Endothelial cell (in vitro differentiated cells): ENCODE data around the gene ZNF804A. TPM values are rescaled to one million over a fixed set of nuclear protein-coding genes. Genes with fewer than 3 reads are reported as not detected.

Experiments used
- DNase-seq: peaks from one replicate; pipeline ENCODE4 v3.0.0; 2021; ENCODE audit warnings: low spot score
- H3K27ac Mint-ChIP-seq: one replicate; pipeline ENCODE4 v1.8.0; 2021; ENCODE audit warnings: mixed read lengths, inconsistent platforms; ENCODE audit not compliant: unreplicated experiment
- H3K27me3 Mint-ChIP-seq: one replicate; pipeline ENCODE4 v1.8.0; 2021; ENCODE audit warnings: mild to moderate bottlenecking, moderate library complexity, mixed read lengths, inconsistent platforms; ENCODE audit not compliant: unreplicated experiment
- H3K36me3 Mint-ChIP-seq: one replicate; pipeline ENCODE4 v1.8.0; 2021; ENCODE audit warnings: mild to moderate bottlenecking, low read depth, mixed read lengths, inconsistent platforms; ENCODE audit not compliant: unreplicated experiment
- H3K4me1 Mint-ChIP-seq: one replicate; pipeline ENCODE4 v1.8.0; 2021; ENCODE audit warnings: mild to moderate bottlenecking, mixed read lengths, inconsistent platforms; ENCODE audit not compliant: unreplicated experiment
- H3K4me3 Mint-ChIP-seq: one replicate; pipeline ENCODE4 v1.8.0; 2021; ENCODE audit warnings: mild to moderate bottlenecking, mixed read lengths, inconsistent platforms; ENCODE audit not compliant: unreplicated experiment
- H3K9me3 Mint-ChIP-seq: one replicate; pipeline ENCODE4 v1.8.0; 2021; ENCODE audit warnings: mixed read lengths, inconsistent platforms; ENCODE audit not compliant: unreplicated experiment
- total RNA-seq: library from RNA; stranded (reverse); fragmentation: NEBNext Ultra II Directional; extraction: Animal tissue kit (Norgen Biotek cat#: 25700); gene quantifications from one replicate; pipeline ENCODE4 v1.2.1, GENCODE V29; 2021; ENCODE audit not compliant: unreplicated experiment
- TF ChIP-seq, protein P1 (sequence below): fragments of 200-600 bp; sonication (generic); IDR thresholded peaks from one replicate; pipeline ENCODE4 v1.5.0; 2021; ENCODE audit warnings: antibody characterized with exemption; ENCODE audit not compliant: unreplicated experiment

Gene ZNF804A
- total RNA-seq, 1 donor from 2014 or later = 2.2 TPM

DNA sequence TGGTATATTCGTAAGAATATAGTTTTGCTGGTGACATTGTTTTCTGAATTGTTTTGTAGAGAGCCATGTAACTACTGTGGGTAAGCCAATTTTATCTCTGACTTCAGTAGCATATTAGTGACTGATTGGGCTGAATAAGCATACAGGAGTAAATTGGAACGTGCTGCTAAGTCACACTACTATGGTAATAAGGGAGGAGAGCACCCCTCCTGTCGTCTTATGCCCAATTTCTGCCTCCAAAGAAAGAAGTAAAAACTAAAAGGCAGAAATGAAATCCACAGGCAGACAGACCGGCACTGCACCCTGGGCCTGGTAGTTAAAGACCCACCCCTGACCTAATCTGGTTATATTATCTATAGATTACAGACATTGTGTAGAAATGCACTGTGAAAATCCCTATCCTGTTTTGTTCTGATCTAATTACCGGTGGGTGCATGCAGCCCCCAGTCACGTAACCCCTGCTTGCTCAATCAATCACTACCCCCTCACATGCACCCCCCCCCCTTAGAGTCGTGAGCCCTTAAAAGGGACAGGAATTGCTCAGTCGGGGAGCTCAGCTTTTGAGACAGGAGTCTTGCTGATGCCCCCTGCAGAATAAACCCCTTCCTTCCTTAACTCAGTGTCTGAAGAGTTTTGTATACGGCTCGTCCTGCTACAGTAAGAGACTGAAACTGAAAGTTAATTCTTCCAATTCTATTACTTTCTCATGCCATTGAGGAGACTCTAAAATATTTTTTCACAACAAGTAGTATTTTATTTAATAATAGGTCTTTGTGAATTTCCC lies 167.0 kb downstream of the ZNF804A start:
- TF ChIP-seq, protein P1, sequence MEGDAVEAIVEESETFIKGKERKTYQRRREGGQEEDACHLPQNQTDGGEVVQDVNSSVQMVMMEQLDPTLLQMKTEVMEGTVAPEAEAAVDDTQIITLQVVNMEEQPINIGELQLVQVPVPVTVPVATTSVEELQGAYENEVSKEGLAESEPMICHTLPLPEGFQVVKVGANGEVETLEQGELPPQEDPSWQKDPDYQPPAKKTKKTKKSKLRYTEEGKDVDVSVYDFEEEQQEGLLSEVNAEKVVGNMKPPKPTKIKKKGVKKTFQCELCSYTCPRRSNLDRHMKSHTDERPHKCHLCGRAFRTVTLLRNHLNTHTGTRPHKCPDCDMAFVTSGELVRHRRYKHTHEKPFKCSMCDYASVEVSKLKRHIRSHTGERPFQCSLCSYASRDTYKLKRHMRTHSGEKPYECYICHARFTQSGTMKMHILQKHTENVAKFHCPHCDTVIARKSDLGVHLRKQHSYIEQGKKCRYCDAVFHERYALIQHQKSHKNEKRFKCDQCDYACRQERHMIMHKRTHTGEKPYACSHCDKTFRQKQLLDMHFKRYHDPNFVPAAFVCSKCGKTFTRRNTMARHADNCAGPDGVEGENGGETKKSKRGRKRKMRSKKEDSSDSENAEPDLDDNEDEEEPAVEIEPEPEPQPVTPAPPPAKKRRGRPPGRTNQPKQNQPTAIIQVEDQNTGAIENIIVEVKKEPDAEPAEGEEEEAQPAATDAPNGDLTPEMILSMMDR = no peak
- Mint-ChIP-seq H3K36me3 (no peaks in the 10 kb centered on the region), H3K27me3 (no peaks in the 10 kb centered on the region), H3K27ac (no peak overlapping the region), H3K4me1 (no peaks in the 10 kb centered on the region), H3K4me3 (no peak overlapping the region), H3K9me3 (no peaks in the 10 kb centered on the region)
- no peak for DNase-seq

DNA sequence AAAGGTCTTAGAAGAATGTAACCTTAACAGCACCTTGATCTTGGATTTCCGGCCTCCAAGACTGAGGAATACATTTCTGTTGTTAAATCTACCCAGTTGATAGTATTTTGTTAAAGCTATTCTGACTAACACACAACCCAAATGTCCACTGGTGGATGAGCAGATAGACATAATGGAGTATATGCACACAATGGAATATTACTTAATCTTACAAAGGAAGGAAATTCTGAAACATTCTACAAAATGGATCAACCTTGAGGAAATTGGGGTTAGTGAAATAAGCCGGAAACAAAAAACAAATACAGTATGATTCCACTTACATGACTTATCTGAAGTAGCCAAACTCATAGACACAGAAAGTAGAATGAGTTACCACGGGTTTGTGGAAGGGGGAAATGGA lies 168.7 kb downstream of the ZNF804A start:
- Mint-ChIP-seq H3K9me3 (no peaks in the 10 kb centered on the region), H3K27ac (no peak overlapping the region), H3K4me1 (no peaks in the 10 kb centered on the region), H3K4me3 (no peak overlapping the region), H3K27me3 (no peaks in the 10 kb centered on the region), H3K36me3 (no peaks in the 10 kb centered on the region)
- DNase-seq = no peak
- TF ChIP-seq, protein P1 = no peak

DNA sequence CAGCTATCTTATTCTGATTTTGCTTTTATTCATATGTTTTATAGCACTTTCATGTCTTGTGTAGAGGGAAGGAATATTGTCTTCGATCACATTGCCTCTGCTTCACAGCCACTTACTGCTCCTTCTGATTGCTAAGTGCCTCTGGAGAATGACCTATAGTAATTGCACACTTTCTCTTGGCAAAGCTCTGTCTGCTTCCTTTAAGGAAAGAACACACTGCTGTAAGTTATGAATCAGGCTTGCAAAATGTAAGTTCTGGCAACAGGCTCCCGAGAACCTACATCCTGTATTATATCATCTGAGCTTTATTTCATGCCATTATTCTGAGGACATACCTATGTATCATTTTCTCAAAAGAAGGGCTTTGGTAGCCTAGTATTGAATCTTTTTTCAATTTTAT lies 170.7 kb downstream of the ZNF804A start:
- Mint-ChIP-seq H3K27me3 (no peaks in the 10 kb centered on the region), H3K27ac (no peak overlapping the region), H3K9me3 (no peaks in the 10 kb centered on the region), H3K4me3 (no peak overlapping the region), H3K4me1 (no peaks in the 10 kb centered on the region), H3K36me3 (no peaks in the 10 kb centered on the region)
- TF ChIP-seq, protein P1 = no peak
- no peak for DNase-seq

DNA sequence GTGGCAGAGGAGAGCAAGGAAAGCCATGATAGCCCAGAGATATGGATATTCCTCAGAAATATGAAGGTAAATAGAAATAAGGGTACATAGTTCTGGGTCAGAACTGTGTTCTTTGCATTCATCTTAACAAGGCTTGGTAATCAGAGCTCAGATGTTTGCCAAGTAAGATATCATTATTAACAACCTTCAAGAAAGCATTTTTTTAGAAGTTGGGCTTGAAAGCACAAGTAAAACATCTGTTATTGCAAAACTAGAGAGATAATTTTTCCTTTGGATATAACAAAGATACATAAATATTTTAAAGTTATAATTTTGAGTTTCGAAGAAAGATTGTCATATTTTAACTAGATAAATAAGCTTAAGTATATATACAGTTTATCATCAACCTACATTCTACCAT lies 171.4 kb downstream of the ZNF804A start:
- no peaks in the 10 kb centered on the region for H3K27me3 Mint-ChIP-seq
- H3K9me3 Mint-ChIP-seq = no peaks in the 10 kb centered on the region
- H3K4me1 Mint-ChIP-seq = no peaks in the 10 kb centered on the region
- no peak for DNase-seq
- H3K4me3 Mint-ChIP-seq = no peak overlapping the region
- TF ChIP-seq, protein P1 = no peak
- no peak overlapping the region for H3K27ac Mint-ChIP-seq
- no peaks in the 10 kb centered on the region for H3K36me3 Mint-ChIP-seq

DNA sequence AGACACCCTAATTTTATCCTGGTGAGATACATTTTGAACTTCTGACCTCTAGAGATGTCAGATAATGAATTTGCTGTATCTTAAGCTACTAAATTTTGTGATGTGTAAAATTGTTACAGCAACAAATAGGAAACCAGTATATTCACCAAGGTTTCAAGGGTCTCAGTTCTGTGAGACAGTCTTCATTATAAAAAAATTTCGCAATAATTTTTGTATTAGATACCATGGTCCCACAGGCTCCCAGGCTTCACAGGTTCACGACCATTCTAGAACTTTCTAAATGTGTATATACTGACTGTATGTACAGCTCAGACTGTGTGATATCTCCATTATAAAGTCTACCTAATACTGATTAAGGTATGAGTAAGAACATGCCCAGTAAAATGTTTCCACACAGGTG lies 181.4 kb downstream of the ZNF804A start:
- H3K4me1 Mint-ChIP-seq = no peaks in the 10 kb centered on the region
- no peak for DNase-seq
- no peak overlapping the region for H3K4me3 Mint-ChIP-seq
- no peaks in the 10 kb centered on the region for H3K9me3 Mint-ChIP-seq
- no peak overlapping the region for H3K27ac Mint-ChIP-seq
- H3K36me3 Mint-ChIP-seq = no peaks in the 10 kb centered on the region
- TF ChIP-seq, protein P1 = no peak
- no peaks in the 10 kb centered on the region for H3K27me3 Mint-ChIP-seq
